Kasumi-1 (cell line): Measurements from ENCODE around the gene SKOR1.

ENCODE experiments used
- DNase-seq, 2 experiments: peaks; one replicate each; lab custom pipeline; 2025; lab: John Stamatoyannopoulos, UW

SKOR1 gene

DNA sequence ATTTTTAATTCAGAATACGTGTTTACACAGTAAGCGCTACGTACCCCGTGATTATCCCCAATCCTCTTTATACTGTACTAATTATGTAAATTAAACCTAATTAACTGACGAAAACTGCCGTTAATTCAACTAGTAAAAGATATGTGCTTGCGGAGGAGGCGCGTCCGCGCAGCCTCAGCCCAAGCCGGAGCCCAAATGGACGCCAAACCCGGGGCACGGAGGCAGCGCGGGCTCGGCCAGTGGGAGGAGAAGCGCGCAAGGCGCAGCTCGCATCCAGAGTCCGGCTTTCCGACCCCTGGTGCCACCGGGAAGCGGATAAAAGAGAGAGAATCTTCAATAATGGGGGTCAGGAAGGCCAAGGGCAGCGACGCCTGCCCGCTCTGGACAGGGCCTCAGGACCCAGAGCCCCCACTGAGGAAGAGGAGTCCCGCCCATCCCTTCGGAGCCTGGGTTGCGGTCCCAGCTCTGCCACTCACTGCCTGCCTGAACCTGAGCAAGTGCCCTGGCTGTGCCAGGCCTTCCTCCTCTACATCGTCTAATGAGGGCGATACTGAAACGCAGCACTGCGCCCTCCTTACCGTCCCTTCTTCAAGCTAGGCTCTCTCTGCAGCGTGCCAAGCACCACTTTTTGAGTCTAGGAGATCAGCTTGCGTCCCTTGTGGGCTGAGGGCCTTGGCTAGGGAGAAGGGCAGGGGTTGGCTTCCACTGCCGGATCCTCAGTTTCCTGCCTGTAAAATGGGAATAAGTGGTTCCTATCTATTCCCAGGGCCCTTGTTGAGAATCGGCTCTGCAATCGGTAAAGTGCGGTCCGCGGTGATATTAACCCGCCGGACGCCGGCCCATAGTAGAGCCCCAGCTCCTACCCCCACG is 5.0 kb upstream of the SKOR1 start:
- no peak for DNase-seq

DNA sequence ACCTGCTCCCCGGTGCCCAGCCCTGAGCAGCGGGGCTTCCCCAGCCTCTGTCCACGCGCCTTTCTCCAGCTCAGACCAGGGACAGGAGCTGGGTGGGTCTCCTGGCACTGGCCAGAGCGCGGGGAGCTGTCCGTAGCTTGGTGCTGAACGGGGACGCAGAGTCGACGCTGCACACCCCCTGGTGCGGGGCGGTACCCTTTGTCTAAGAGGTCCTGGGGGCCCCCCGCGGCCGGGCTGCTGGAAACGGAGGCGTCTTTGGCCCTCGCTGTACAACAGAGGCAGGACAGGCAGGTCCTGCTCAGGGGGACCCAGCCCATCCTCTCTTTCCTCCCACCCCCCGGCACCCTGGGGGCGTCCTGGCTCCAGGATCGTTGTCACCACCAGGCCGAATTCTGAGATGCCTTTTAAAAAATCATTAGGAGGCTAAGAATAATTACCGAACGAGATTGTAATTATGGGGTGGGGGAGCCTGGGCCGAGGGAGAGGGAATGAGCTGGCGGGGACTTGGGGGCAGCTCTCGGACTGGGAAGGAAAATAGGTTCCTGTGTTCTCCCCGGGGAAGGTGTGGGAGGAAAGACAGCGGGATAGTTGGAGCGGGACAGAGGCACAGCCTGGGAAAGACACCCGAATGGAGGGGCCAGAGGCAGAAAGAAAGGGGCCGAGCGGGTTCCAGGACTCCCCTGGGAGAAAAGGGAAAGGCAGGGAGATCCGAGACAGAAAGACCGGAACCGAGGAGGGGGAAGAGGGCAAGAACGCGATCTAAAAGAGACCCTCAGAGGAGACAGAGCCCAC is 4.1 kb upstream of the SKOR1 start:
- no peak for DNase-seq

DNA sequence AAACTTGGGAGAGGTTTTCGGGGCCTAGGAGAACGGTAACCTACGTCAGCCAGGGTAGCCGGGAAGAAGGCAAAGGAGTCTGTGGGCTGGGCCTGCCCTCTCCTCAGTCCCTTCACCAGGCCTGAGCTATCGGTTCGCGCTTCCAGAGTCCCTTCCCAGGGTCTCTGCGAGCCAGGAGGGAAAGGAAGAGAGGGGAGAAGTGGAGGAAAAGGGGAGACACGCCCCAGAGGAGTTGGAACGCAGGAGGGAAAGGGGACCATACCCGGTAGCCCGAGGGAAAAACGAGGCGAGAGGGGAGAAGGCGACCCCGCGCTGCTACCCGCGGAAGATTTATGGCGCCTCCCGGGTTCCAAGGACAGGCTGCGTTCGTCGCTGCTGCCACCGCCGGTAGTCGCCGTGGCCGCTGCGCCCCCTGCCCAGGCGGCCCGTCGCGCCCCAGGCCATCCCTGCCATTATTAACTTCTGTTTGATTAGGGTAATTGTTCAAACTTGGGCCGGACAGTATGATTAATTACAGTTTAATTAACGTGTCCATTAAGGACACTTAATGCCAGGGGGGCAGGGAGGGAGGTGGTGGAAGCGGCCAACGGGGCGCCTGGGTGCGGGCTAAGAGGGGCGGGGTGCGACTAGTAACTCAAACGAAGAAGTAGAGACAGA is 3.4 kb upstream of the SKOR1 start:
- no peak for DNase-seq

DNA sequence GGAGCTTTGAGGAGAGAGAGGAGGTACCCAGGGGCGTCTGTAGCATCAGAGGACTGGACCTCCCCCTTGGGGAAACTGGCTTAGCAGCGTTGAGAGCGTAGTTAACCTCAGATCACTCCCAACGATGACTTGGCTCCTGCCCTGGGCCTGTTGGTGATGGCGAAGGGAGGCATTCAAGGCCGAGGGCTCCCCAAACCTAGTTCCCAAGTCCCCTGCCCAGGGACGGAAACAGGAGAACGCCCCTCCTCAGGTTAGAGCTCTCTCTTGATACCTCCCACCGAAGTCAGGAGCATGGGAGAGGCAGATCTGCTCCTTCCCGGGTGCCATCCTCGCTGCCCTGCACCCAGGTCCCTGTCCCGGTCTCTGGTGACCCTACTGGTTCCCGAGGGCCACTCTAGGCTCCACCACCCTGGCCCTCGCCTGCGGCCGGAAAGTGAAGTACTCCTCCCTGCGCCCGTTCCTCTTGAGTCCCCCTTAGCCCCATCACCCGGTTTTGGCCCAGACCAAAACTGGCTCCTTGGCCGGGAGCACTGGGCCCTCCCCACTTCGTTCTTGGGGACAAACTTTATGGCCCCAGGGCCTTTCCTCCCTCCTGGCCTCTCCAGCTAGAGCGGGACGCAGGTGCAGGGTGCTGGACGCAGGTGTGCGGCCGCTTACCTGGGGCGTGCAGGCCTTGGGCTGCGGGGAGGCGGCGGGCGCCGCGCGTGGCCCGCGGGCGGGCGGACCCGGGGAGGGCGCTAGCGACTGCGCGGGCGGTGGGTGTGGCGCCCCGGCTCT is 2.6 kb upstream of the SKOR1 start:
- no peak for DNase-seq

DNA sequence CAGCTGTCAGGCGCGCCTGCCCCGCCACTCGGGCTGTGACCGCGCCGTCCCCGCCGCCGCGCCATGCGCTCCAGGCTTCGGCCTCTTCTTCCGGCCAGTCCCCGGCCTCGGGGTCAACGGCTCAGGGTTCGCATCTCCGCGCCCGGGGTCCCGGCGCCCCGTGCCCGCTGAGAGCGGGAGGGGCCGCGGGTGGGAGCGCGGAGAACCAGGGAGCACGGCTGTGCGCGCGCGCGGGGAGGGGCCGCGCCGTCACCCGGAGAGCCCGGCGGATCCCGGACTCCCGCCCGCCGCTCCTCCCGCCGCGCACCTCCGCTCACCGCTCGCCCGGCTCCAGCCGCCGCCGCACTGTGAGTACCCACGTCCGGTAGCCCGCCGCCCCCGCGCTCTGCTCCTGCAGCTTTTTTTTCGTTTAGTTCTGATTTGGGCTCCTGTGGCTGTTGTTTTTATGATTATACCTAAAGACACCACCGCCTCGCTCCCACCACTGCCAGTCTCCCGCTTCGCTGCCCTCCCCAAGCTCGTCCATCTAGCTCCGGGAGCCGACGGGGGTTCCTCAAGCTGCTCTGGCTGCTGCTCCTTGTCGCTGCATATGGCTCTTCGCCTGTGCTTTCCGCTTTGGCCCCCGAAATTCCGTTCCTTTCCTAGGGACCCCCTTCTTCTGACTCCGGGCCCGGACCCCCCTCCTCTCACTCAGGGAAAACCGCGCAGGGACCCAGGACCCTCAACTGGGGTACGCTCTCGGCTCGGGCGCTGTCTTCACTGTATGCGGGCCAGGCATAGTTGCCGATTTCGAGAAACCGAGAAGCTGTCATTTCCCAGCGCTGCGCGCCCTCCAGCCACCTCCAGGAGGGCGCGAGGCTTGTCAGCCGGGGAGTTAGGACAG is 1.8 kb upstream of the SKOR1 start:
- no peak for DNase-seq

DNA sequence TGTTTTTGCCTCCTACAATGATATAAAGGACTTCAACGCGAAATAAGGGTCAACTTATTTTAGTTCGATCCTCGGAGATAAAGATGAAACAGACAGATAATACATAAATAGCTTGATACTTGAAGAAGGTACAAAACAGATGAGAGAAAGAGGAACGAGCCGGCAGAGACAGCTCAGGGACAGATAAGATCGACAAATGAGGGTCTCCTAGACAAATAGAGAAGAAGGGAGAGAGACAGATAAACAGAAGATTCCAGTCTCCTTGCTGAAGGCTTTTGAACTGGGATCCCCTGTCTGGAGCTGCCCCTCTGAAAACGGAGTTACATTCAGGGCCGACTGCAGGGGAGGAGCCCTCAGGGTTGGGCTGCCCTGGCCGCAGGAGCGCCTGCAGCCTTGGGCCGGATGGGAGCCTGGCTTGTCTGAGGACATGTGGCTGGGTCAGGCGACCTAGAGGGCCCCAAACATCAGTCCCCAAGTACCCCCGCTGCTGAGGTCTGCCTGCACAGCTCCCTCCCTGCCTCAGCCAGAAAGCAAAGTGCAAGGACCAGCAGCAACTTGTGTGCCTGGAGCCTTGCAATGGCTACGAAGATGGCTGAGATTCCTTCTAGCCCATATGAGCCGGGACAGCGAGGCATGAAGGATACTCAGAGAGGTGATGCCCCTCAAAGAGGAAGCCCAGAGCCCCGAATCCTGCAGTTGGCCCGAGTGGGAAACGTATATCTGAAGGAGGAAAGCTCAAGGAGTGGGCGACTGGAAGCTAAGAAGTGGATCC is 926 bp upstream of the SKOR1 start:
- DNase-seq, result no peak

DNA sequence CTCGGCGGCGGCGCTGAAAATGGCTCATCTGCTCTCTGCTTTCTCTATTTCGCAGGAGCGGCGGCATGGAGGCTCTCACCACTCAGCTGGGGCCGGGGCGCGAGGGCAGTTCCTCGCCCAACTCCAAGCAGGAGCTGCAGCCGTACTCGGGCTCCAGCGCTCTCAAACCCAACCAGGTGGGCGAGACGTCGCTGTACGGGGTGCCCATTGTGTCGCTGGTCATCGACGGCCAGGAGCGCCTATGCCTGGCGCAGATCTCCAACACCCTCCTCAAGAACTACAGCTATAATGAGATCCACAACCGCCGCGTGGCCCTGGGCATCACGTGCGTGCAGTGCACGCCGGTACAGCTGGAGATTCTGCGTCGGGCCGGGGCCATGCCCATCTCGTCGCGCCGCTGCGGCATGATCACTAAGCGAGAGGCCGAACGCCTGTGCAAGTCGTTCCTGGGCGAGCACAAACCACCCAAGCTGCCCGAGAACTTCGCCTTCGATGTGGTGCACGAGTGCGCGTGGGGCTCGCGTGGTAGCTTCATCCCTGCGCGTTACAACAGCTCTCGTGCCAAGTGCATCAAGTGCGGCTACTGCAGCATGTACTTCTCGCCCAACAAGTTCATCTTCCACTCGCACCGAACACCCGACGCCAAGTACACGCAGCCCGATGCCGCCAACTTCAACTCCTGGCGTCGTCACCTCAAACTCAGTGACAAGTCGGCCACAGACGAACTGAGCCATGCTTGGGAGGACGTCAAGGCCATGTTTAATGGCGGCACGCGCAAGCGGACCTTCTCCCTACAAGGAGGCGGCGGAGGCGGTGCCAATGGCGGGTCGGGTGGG is 790 bp downstream of the SKOR1 start:
- DNase-seq, result no peak

DNA sequence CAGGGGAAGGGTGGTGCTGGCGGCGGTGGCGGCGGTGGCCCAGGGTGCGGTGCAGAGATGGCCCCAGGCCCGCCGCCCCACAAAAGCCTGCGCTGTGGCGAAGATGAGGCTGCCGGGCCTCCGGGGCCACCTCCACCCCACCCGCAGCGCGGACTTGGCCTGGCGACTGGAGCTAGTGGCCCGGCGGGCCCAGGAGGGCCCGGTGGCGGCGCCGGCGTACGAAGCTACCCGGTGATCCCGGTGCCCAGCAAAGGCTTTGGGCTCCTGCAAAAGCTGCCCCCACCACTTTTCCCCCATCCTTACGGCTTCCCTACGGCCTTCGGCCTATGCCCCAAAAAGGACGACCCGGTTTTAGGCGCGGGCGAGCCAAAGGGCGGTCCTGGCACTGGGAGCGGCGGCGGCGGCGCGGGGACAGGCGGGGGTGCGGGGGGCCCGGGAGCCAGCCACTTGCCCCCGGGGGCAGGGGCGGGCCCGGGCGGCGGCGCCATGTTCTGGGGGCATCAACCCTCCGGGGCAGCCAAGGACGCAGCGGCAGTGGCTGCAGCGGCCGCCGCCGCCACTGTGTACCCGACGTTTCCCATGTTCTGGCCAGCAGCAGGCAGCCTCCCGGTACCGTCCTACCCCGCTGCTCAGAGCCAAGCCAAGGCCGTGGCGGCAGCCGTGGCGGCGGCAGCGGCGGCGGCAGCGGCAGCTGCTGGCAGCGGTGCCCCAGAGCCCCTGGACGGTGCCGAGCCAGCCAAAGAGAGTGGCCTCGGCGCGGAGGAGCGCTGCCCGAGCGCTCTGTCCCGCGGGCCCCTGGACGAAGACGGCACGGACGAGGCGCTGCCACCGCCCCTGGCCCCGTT is 1.6 kb downstream of the SKOR1 start:
- no peak for DNase-seq

DNA sequence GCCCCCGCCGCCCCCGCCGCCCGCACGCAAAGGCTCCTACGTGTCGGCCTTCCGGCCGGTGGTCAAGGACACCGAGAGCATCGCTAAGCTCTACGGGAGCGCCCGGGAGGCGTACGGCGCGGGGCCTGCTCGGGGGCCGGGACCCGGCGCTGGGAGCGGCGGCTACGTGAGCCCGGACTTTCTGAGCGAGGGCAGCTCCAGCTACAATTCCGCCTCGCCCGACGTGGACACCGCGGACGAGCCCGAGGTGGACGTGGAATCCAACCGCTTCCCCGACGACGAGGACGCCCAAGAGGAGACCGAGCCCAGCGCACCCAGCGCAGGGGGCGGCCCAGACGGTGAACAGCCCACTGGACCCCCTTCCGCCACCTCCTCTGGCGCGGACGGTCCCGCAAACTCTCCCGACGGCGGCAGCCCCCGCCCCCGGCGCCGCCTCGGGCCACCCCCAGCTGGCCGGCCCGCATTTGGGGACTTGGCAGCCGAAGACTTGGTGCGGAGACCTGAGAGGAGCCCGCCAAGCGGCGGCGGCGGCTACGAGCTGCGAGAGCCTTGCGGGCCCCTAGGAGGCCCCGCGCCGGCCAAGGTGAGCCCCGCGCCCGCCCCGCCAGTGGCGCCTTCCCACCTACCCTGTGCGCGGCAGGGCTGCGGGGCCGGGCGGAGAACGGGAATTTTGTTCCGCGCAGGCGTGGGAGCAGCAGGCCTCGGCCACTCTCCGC is 2.4 kb downstream of the SKOR1 start:
- DNase-seq, result no peak

DNA sequence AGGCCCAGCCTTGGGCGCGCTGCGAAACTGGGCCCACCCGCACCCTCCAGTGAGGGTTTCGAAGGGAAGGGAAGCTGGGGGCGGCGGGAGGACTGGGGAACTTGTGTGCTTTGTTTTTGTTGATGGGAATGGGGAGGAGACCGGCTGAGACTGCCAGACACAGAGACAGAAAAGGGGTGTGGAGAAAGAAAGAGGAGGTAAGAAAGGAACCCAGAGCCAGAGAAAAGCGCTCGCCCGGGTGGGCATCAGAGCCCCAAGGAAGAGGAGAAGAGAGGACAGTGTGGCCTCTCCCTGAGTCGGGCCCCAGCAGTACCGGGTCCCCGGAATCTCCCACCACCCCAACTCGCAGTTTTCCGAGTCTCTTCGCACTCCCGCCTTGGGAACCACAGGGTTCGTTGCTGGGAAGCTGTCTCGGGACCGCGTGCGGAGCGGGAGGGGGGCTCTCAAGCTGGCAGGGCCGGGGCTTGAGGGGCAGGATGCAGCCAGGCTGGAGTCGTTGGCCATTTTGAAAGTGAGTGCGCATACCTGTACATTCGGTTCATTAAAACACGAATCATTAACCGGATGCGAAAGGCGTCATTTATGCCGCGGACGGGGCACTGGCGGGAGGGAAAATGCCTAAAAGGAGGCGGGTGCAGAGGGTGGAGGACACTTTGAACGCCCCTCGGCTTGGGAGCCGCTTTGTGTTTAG is 3.1 kb downstream of the SKOR1 start:
- no peak for DNase-seq

DNA sequence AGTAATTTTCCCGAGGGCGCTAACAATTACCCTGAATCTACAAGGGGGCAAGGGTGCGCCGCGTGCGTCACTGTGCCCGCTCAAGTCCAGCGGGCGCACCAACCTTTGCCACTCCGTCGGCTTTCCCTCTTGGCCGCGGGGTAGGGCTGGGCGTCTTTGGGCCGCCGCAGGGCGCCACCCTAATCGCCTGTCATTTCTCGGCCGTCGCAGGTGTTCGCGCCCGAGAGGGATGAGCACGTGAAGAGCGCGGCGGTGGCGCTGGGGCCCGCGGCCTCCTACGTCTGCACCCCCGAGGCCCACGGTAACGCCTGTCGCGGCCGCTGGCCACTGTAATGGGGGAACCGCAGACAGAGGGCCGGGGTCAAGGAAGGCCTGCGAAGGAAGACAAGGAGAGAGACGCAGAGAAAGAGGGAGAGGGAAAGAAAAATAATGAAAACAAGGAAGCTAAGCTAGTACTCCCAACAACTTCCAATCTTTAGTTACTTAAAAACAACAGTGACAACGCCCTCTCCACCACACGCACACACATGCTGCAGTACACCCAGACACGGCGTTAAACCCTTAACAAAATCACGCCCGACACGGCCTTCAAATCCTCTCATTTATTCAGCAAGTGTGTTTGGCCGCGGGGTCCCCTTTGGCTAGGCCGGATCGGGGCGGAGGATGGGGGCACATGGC is 3.8 kb downstream of the SKOR1 start:
- no peak for DNase-seq

DNA sequence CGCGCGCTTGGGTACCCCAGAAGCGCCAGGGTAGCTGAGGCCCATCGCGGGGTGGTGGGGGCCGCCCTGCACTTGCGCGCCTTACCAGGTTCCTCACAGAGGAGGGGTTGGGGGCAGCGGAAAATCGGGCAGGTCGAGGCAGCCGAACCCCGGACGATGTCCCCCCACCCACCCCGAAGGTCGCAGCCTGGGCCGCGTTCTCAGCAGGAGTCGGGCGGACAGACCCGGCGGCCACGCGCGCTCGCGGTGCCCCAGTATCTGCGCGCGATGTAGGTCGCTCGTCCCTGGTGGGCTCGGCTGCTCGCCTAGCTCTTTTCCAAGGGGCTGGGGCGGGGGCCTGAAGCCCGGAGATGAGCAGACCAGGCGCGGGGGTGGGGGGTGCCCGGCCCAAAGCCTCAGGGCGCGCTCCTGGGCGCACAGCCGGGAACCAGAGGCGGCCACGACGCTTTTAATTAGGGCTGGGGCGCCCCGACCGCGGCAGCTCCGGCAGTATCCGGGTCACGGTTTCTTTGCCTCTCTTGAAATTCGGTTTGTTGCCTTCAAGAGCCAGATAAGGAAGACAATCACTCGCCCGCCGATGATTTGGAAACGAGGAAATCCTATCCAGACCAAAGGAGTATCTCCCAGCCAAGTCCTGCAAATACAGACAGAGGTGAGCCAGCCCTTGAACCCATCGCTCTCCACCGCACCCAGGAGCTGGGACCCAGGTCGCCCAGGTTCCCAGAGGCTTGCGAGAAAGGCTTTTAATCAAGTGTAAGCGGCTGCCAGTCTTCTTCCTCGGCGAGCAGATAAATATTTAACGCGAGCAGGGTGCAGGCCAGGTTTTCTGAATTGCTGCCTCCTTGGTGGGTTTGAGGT is 4.6 kb downstream of the SKOR1 start:
- no peak for DNase-seq

DNA sequence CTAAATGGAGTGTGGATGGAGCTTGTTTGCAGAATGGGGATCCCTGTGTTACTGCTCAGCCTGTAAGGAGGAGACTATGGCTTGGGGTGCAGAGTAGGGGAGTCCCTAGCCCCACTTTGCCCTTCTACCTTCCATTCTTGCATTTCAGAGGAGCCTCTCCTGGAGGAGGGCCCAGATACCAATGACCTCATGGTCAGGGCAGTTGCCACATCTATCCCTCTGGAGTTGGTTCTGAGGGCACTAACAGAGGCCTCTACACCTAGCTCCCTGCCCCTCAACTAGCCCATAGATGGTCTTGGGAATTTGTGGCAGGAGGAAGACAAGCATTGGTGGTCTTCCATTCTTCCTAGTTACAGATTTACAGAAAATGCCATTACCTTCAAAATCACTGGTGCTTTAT is 6.1 kb downstream of the SKOR1 start:
- DNase-seq, result no peak

DNA sequence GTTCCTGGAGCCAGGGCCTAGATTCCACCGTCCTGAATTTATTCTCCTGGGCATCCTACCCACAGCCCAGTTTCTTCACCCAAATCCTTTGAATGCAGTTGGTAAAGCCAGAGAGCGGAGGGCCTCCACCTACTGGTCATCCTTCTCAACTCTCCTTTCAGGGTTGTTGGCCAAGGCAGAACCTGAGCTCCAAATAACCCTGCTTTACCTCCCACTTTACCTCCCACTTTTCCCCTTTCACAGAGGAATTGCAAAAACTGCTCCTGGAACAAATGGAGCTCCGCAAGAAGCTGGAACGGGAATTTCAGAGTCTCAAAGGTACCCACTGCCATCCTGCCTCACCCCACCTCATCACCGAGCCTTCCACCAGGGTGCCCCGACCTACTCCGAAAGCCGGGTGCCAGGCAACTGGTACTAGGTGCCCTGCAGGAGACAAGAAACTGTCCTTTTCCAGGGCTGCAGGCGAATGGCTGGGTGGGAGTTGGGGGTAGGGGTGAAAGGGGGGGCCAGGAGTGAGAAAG is 6.8 kb downstream of the SKOR1 start:
- no peak for DNase-seq
